ENCODE data around the gene SUMO3. TPM values are rescaled to one million over a fixed set of nuclear protein-coding genes. Genes with fewer than 3 reads are reported as not detected.

The SUMO3 gene
- total and polyA plus RNA-seq, 12 donors = 21.1 to 92.3 (median 72.1) TPM

DNA sequence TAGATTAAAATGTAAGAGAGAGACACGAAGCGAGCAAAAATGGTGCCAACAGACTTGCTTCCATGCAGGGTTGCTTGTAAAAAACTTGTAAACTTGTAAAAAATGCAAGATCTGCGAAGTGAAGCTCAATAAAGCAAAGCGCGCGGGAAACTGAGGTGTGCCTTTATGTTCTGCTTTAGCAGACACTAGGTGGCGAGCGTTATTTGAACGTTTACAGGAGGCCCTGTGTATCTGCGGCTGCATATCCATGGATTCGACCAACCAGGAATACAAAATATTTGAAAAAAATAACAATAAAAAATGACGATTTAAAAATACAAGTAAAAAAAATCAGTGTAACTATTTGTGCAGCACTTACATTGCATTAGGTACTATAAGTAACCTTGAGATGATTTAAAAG, 17.8 kb downstream of the SUMO3 start:
- no peak for TF ChIP-seq POLR2A (IDR thresholded peaks at IDR 0.05)
- TF ChIP-seq, protein P1, sequence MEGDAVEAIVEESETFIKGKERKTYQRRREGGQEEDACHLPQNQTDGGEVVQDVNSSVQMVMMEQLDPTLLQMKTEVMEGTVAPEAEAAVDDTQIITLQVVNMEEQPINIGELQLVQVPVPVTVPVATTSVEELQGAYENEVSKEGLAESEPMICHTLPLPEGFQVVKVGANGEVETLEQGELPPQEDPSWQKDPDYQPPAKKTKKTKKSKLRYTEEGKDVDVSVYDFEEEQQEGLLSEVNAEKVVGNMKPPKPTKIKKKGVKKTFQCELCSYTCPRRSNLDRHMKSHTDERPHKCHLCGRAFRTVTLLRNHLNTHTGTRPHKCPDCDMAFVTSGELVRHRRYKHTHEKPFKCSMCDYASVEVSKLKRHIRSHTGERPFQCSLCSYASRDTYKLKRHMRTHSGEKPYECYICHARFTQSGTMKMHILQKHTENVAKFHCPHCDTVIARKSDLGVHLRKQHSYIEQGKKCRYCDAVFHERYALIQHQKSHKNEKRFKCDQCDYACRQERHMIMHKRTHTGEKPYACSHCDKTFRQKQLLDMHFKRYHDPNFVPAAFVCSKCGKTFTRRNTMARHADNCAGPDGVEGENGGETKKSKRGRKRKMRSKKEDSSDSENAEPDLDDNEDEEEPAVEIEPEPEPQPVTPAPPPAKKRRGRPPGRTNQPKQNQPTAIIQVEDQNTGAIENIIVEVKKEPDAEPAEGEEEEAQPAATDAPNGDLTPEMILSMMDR (IDR thresholded peaks at IDR 0.05) = peak in 3 of 6 experiments; percentile 4 to 29 (median 10)
- peaks cover 0 to 5% of the 10 kb centered on the region in 2 donors for H3K36me3 ChIP-seq (replicated peaks in 1 of 2)
- no peaks in the 10 kb centered on the region for H3K27me3 ChIP-seq
- no peaks in the 10 kb centered on the region for H3K9me3 ChIP-seq (replicated peaks in 1 of 3)
- 55 to 60% (median 58%) methylated on average over 12 of the region's 12 CpGs for WGBS, 4 donors
- intact Hi-C loops (cut with DNase I) = no loop called here
- no peak for DNase-seq
- H3K4me3 ChIP-seq = no peak overlapping the region
- no peak overlapping the region for H3K27ac ChIP-seq
- H3K4me1 ChIP-seq (replicated peaks in 1 of 2) = peaks cover 11 to 23% of the 10 kb centered on the region in 2 donors

DNA sequence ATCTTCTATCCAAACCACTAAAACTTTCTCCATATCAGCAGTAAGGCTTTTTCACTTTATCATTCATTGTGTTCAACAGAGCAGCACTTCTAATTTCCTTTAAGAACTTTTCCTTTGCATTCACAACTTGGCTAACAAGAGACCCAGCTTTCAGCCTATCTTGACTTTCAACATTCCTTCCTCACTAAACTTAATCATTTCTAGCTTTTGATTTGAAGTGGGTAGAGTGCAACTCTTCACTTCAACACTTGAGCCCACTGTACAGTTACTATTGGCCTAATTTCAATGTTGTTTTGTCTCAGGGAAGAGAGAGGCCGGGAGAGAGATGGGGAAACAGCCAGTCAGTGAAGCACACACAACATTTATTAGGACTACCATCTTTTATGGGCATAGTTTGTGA, 18.2 kb downstream of the SUMO3 start:
- Histone ChIP-seq H3K9me3 (replicated peaks in 1 of 3) (no peaks in the 10 kb centered on the region), H3K4me3 (no peak overlapping the region), H3K36me3 (replicated peaks in 1 of 2) (peaks cover 0 to under 1% of the 10 kb centered on the region in 2 donors), H3K27ac (no peak overlapping the region), H3K27me3 (no peaks in the 10 kb centered on the region), H3K4me1 (replicated peaks in 1 of 2) (peaks cover 11 to 23% of the 10 kb centered on the region in 2 donors)
- TF ChIP-seq, protein P1 (IDR thresholded peaks at IDR 0.05) = no peak
- TF ChIP-seq POLR2A (IDR thresholded peaks at IDR 0.05) = no peak
- no peak for DNase-seq
- 68 to 88% (median 80%) methylated on average over 1 of the region's 1 CpG for WGBS, 4 donors
- intact Hi-C loops (cut with DNase I) = no loop called here

DNA sequence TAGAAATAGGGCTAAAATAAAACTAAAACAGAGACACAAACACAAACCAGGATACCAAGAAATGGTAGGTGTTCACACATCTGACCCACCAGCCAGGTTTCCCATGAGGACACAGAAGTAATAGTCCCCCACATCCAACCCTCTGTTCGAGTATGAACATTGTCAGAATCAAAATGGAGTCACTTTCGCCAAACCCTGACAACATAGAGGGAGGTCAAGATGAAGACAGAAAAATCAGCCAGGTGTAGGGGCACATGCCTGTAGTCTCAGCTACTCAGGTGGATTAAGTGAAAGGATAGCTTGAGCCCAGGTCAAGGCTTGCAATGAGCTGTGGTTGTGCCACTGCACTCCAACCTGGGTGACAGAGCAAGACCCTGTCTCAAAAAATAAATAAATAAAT, 20.1 kb downstream of the SUMO3 start:
- Histone ChIP-seq H3K27ac (no peak overlapping the region), H3K36me3 (replicated peaks in 1 of 2) (no peaks in the 10 kb centered on the region), H3K4me1 (replicated peaks in 1 of 2) (peaks cover 11 to 32% of the 10 kb centered on the region in 2 donors), H3K27me3 (no peaks in the 10 kb centered on the region), H3K4me3 (no peak overlapping the region), H3K9me3 (replicated peaks in 1 of 3) (no peaks in the 10 kb centered on the region)
- 91 to 100% (median 98%) methylated on average over 2 of the region's 2 CpGs for whole genome bisulfite sequencing, 4 donors
- peak in 1 of 7 donors; percentile 34 for DNase-seq
- TF ChIP-seq POLR2A (IDR thresholded peaks at IDR 0.05) = no peak
- TF ChIP-seq, protein P1 (IDR thresholded peaks at IDR 0.05) = no peak
- intact Hi-C loops (cut with DNase I) = no loop called here

DNA sequence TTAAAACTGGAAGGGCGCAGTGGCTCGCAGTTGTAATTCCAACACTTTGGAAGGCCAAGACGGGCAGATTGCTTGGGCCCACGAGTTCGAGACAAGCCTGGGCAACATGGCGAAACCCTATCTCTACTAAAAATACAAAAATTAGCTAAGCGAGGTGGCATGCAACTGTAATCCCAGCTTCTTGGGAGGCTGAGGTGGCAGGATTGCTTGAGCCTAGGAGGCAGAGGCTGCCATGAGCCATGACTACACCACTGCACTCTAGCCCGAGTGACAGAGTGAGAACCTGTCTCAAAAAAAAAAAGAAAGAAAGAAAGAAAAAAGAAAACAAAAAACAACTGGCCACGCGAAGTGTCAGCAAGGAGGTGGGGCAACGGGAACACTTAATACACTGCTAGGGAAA, 22.5 kb downstream of the SUMO3 start:
- no peak for DNase-seq
- intact Hi-C loops (cut with DNase I) = no loop called here
- Histone ChIP-seq H3K36me3 (replicated peaks in 1 of 2) (no peaks in the 10 kb centered on the region), H3K4me1 (replicated peaks in 1 of 2) (peaks cover 1 to 21% of the 10 kb centered on the region in 2 donors), H3K4me3 (no peak overlapping the region), H3K27me3 (no peaks in the 10 kb centered on the region), H3K9me3 (replicated peaks in 1 of 3) (no peaks in the 10 kb centered on the region), H3K27ac (no peak overlapping the region)
- WGBS, 4 donors = 92 to 95% (median 93%) methylated on average over 11 of the region's 11 CpGs
- TF ChIP-seq, protein P1 (IDR thresholded peaks at IDR 0.05) = no peak
- no peak for TF ChIP-seq POLR2A (IDR thresholded peaks at IDR 0.05)
